SU-DHL-6 (cell line): ENCODE results near the gene BIRC5.

Experiments used
- H2AFZ ChIP-seq: fragments of 200-600 bp; sonication (generic); 2 replicates; pipeline ENCODE4 v1.6.1; 2014; ENCODE audit warnings: low read depth, mild to moderate bottlenecking, moderate library complexity, mixed read lengths, antibody characterized with exemption, low read length; ENCODE audit not compliant: severe bottlenecking
- H3F3A ChIP-seq: fragments of 200-600 bp; shearing (Covaris generic); 2 replicates; pipeline ENCODE4 v1.6.0; 2016; ENCODE audit warnings: antibody characterized with exemption, mild to moderate bottlenecking; ENCODE audit not compliant: insufficient read depth
- H3K27ac ChIP-seq: fragments of 200-600 bp; sonication (generic); 2 replicates; pipeline ENCODE4 v1.5.1; 2016; ENCODE audit warnings: low read depth, mild to moderate bottlenecking, low read length, moderate library complexity, mixed read lengths
- H3K27me3 ChIP-seq: fragments of 200-600 bp; sonication (generic), shearing (Covaris generic); 2 replicates; pipeline ENCODE4 v1.6.0; 2014; ENCODE audit warnings: mild to moderate bottlenecking, low read length
- H3K36me3 ChIP-seq: fragments of 200-600 bp; sonication (generic); 2 replicates; pipeline ENCODE4 v1.6.1; 2014; ENCODE audit warnings: mild to moderate bottlenecking, low read length, mixed read lengths
- H3K4me2 ChIP-seq: fragments of 300-600, 200-600 bp; shearing (Covaris generic), sonication (generic); 2 replicates; pipeline ENCODE4 v1.6.0; 2014; ENCODE audit warnings: low read length, low read depth, mild to moderate bottlenecking; ENCODE audit not compliant: poor library complexity, severe bottlenecking
- H3K4me3 ChIP-seq: fragments of 200-600 bp; sonication (generic); 2 replicates; pipeline ENCODE4 v1.5.1; 2014; ENCODE audit warnings: antibody characterized with exemption, low read length, mild to moderate bottlenecking, mixed read lengths; ENCODE audit not compliant: insufficient read depth, poor library complexity, severe bottlenecking
- H3K79me2 ChIP-seq: fragments of 200-600 bp; sonication (generic); 2 replicates; pipeline ENCODE4 v1.6.1; 2014; ENCODE audit warnings: mild to moderate bottlenecking, low read length, moderate library complexity; ENCODE audit not compliant: insufficient read depth
- H3K9ac ChIP-seq: fragments of 200-600 bp; sonication (generic); 2 replicates; pipeline ENCODE4 v1.7.0; 2014; ENCODE audit warnings: mild to moderate bottlenecking, low read length
- H3K9me2 ChIP-seq: fragments of 200-600 bp; sonication (generic); replicated peaks from 2 replicates; pipeline ENCODE4 v1.6.1; 2014; ENCODE audit warnings: low read length; ENCODE audit not compliant: insufficient read depth
- H3K9me3 ChIP-seq: fragments of 200-600 bp; sonication (generic); 2 replicates; pipeline ENCODE4 v1.6.1; 2014; ENCODE audit warnings: low read length, mixed read lengths; ENCODE audit not compliant: insufficient read depth
- H4K20me1 ChIP-seq: fragments of 200-600 bp; sonication (generic); 2 replicates; pipeline ENCODE4 v1.6.1; 2014; ENCODE audit warnings: low read depth, mild to moderate bottlenecking, antibody characterized with exemption, low read length, moderate library complexity, mixed read lengths
- CTCF ChIP-seq: fragments of 200-600 bp; sonication (generic); IDR thresholded peaks from one replicate; pipeline ENCODE4 v1.5.1; 2017; ENCODE audit warnings: antibody characterized with exemption, mild to moderate bottlenecking, low read length, moderate library complexity; ENCODE audit not compliant: insufficient read depth, poor library complexity, severe bottlenecking
- EZH2phosphoT487 ChIP-seq: fragments of 200-600 bp; sonication (generic), shearing (Covaris generic); conservative IDR thresholded peaks from 2 replicates; pipeline ENCODE4 v1.6.1; 2018; ENCODE audit warnings: mild to moderate bottlenecking, antibody characterized with exemption, low read length, moderate library complexity, mixed read lengths

Gene BIRC5

DNA sequence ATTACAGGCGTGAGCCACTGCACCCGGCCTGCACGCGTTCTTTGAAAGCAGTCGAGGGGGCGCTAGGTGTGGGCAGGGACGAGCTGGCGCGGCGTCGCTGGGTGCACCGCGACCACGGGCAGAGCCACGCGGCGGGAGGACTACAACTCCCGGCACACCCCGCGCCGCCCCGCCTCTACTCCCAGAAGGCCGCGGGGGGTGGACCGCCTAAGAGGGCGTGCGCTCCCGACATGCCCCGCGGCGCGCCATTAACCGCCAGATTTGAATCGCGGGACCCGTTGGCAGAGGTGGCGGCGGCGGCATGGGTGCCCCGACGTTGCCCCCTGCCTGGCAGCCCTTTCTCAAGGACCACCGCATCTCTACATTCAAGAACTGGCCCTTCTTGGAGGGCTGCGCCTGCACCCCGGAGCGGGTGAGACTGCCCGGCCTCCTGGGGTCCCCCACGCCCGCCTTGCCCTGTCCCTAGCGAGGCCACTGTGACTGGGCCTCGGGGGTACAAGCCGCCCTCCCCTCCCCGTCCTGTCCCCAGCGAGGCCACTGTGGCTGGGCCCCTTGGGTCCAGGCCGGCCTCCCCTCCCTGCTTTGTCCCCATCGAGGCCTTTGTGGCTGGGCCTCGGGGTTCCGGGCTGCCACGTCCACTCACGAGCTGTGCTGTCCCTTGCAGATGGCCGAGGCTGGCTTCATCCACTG is at the start of gene BIRC5:
TSS of gene BIRC5 (plus strand) at position 238 of the 690 bp plus-strand sequence. CDS start at position 302, 64 bp downstream.
- peak within 1 kb of the TSS; percentile 96 for H3K9ac ChIP-seq
- H3K27me3 ChIP-seq = no peaks in the 10 kb centered on the region
- H3K9me3 ChIP-seq = no peaks in the 10 kb centered on the region
- peaks cover 3% of the 10 kb centered on the region; the same call in 1 of the 2 replicates for H3K36me3 ChIP-seq
- no peaks in the 10 kb centered on the region for H3F3A ChIP-seq
- no peaks in the 10 kb centered on the region for H4K20me1 ChIP-seq
- no peaks in the 10 kb centered on the region for H3K9me2 ChIP-seq
- peaks cover 27% of the 10 kb centered on the region for H3K79me2 ChIP-seq
- peak within 1 kb of the TSS; percentile 82 for H2AFZ ChIP-seq
- peak within 1 kb of the TSS; percentile 88 for H3K4me3 ChIP-seq
- TF ChIP-seq CTCF = no peak
- no peak for TF ChIP-seq EZH2phosphoT487
- peak within 1 kb of the TSS; percentile 96 for H3K4me2 ChIP-seq
- H3K27ac ChIP-seq = peak within 1 kb of the TSS; percentile 73

- H3K9ac ChIP-seq = no peak overlapping the region
- H3K4me2 ChIP-seq = no peak overlapping the region
- H3K36me3 ChIP-seq = no peaks in the 10 kb centered on the region
- no peaks in the 10 kb centered on the region; the same call in 1 of the 2 replicates for H4K20me1 ChIP-seq
- TF ChIP-seq EZH2phosphoT487 (no peak), CTCF (no peak)
- no peak overlapping the region for H2AFZ ChIP-seq
- H3F3A ChIP-seq = peaks cover 15% of the 10 kb centered on the region
- no peaks in the 10 kb centered on the region for H3K27me3 ChIP-seq
- H3K9me3 ChIP-seq = no peaks in the 10 kb centered on the region
- peaks cover 18% of the 10 kb centered on the region for H3K79me2 ChIP-seq
- H3K4me3 ChIP-seq = no peak overlapping the region
- no peak overlapping the region for H3K27ac ChIP-seq
- H3K9me2 ChIP-seq = no peaks in the 10 kb centered on the region
These were observed 49.1 kb upstream of the BIRC5 start for GRCh38 chr17:78164748-78165607.

GRCh38 chr17:78166416-78166815 is 47.6 kb upstream of the BIRC5 start:
- Histone ChIP-seq H3K4me2 (peak overlapping the region; percentile 22), H3F3A (peaks cover 16% of the 10 kb centered on the region)

More at GRCh38 chr17:78166416-78166815, 47.6 kb upstream of the BIRC5 start:
- TF ChIP-seq EZH2phosphoT487 (no peak), CTCF (no peak)
- Histone ChIP-seq H3K9me3 (no peaks in the 10 kb centered on the region), H3K4me3 (no peak overlapping the region), H3K27me3 (no peaks in the 10 kb centered on the region), H3K36me3 (no peaks in the 10 kb centered on the region), H4K20me1 (no peaks in the 10 kb centered on the region; the same call in 1 of the 2 replicates), H3K9ac (no peak overlapping the region), H2AFZ (no peak overlapping the region), H3K9me2 (no peaks in the 10 kb centered on the region), H3K27ac (peak overlapping the region; percentile 27; the same call in 1 of the 2 replicates), H3K79me2 (peaks cover 30% of the 10 kb centered on the region)
